NCI-H446 (cell line): ENCODE data around the gene KDM3B.
"Not testable (repeated sequence)": the region's sequence is repeated elsewhere in the genome, so short reads cannot be mapped to it uniquely, and the experiment has no call there.

Experiments used
- DNase-seq, 2 experiments: peaks; one replicate each; lab custom pipeline; 2025; lab: John Stamatoyannopoulos, UW

KDM3B gene, protein sequence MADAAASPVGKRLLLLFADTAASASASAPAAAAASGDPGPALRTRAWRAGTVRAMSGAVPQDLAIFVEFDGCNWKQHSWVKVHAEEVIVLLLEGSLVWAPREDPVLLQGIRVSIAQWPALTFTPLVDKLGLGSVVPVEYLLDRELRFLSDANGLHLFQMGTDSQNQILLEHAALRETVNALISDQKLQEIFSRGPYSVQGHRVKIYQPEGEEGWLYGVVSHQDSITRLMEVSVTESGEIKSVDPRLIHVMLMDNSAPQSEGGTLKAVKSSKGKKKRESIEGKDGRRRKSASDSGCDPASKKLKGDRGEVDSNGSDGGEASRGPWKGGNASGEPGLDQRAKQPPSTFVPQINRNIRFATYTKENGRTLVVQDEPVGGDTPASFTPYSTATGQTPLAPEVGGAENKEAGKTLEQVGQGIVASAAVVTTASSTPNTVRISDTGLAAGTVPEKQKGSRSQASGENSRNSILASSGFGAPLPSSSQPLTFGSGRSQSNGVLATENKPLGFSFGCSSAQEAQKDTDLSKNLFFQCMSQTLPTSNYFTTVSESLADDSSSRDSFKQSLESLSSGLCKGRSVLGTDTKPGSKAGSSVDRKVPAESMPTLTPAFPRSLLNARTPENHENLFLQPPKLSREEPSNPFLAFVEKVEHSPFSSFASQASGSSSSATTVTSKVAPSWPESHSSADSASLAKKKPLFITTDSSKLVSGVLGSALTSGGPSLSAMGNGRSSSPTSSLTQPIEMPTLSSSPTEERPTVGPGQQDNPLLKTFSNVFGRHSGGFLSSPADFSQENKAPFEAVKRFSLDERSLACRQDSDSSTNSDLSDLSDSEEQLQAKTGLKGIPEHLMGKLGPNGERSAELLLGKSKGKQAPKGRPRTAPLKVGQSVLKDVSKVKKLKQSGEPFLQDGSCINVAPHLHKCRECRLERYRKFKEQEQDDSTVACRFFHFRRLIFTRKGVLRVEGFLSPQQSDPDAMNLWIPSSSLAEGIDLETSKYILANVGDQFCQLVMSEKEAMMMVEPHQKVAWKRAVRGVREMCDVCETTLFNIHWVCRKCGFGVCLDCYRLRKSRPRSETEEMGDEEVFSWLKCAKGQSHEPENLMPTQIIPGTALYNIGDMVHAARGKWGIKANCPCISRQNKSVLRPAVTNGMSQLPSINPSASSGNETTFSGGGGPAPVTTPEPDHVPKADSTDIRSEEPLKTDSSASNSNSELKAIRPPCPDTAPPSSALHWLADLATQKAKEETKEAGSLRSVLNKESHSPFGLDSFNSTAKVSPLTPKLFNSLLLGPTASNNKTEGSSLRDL (N-terminal part only)

DNA sequence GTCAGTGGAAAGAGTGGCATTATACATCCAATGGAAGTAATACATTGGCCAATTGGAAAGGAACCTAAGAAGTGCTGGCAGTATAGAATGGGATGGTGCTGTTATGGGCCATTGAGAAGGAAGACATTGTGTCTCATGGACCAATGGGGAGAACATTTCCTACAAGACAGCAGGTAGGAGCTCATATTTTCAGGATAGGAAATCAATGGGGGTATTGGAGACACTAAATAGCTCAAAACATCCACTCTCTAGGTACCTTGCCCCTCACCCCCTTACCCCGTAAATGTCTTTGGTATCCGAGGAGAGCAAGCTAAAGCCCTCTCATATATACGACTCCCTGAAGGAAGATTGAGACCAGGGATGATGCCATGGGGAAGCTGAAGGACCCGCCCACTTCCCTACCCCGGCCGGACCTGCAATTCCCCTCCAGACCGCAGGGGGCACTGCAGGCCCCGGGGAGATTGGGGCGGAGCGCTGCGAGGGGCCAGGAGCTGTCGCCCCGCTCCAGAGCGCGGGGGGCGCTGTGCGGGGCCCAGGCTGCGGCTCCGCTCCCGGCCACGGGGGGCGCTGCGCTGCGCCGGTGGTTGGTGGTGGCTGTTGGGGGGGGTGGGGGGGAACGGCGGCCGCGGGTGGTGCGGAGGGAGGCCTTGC is at the start of gene KDM3B:
Gene KDM3B (plus strand): TSS at position 615 of the 651 bp plus-strand sequence. CDS start 111 bp downstream, outside the sequence.
- peak; percentile 59 to 82 for DNase-seq

DNA sequence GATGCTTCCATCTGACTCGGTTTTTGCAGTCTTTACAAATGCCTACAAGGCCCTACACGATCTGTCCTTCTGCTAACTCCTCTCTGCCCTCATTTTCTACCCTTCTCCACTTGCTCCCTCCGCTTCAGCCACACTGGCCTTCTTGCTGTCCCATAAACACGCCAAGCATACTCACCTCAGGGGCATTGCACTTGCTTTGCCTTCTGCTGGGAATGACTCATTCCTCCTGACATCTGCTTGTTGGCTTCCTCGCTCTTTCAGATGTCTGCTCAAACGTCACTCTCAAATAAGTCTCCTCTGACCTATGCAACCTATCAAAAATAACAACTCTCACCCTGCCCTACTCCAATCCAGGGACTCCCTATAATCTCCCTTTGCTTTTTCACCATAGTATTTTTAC is 49.1 kb upstream of the KDM3B start:
- peak in 1 of 2 experiments; percentile 47 for DNase-seq

DNA sequence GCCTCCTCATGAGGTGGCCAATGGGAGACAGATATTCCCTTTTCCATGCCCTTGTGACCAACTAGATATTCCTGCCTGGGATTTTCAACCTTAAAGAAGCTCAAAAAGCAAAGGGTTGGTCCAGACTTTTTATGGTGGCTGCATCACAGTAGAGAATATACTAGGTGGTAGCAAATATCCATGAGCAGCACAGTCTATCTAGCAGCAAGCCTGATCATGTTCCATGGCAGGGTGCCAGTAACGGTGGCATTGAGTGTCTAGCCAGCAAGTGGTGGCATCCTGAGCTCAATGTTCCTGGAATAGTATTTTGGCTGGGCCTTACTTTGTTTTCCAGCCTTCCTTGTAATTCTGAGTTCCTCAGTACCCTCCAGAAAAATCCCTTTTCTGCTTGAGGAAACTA is 46.7 kb upstream of the KDM3B start:
- DNase-seq, result peak; percentile 32 to 57

DNA sequence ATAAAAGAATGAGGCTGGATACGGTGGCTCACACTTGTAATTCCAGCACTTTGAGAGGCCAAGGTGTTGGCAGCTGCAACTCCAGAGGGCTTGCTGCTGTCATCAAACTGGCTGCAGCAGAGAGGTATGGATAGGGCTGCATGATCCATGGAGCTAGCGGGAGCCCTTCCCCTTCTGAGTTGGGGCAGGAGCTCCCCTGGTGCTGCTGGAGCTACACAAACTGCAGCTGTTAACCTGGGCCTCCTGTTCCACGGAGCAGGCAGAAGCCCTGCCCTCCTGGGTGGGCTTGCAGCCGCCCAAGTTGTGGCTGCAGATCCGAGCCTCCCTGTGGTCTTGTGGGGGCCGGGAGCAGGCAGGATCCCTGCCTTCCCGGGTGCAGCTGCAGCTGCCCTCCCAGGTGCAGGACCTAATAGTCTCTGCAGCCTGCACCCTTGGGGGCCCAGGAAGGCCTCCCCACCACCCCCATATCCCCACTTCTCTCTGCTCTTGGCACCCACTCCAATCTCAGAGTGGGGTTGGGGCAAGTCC is 36.7 kb upstream of the KDM3B start:
- DNase-seq, result no peak

DNA sequence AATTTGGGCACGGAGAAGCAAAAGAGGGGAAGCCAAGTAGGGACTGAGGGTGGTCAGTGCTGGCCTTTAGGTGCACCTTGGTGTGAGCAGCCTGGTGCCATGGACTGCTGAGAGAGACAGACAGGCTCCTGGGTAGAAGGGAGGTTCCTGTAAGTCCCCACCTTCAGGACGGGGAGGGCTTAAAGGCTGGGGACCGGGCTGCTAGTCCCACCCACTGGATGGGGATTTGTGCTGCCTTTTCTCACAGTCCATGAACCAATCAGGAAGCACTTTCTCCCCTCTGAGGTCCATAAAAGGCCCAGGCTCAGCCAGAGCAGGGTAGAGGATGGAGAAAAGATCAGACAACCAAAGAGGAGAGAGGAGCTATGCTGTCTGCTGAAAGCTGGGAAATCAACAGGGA is 36.1 kb upstream of the KDM3B start:
- no peak for DNase-seq

DNA sequence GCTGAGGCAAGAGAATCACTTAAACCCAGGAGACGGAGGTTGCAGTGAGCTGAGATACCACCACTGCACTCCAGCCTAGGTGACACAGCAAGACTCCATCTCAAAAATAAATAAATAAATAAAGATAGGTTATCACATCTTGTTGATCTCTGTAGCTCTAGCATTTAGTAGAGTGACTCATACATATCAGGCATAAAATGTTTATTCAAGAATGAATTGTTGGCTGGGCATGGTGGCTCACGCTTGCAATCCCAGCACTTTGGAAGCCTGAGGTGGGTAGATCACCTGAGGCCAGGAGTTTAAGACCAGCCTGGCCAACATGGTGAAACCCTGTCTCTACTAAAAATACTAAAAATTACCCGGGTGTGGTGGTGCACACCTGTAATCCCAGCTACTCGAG is 34.3 kb upstream of the KDM3B start:
- DNase-seq, result not testable (repeated sequence)

DNA sequence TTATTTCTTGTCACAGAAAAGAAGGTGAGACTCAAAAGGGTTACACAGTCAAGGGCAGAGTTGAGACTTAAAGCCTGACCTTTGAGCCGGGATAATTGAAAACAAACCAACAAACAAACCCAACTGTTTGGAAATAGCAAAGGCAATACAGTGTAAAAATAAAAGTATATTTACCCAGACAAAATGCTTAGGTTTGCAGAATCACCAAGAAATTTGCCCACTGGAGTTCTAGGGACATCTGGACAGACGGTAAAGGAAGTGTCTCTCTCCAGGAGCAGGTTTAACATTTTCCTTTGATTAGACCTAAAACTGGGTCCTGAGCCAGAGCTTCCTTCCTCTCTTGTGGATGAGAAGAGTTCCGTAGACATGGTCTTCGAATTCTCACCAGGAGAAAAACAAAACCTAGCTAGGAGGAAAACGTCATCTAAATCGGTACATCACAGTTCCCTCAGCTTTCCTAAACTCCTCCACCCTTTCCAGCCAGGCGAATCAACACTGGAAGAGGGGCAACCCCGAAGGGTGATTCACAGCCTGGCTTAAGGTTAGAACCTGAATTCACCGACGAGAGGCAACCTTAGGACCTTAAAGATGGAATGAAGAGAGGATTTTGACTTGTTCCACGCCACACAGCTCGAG is 21.6 kb upstream of the KDM3B start:
- no peak for DNase-seq

DNA sequence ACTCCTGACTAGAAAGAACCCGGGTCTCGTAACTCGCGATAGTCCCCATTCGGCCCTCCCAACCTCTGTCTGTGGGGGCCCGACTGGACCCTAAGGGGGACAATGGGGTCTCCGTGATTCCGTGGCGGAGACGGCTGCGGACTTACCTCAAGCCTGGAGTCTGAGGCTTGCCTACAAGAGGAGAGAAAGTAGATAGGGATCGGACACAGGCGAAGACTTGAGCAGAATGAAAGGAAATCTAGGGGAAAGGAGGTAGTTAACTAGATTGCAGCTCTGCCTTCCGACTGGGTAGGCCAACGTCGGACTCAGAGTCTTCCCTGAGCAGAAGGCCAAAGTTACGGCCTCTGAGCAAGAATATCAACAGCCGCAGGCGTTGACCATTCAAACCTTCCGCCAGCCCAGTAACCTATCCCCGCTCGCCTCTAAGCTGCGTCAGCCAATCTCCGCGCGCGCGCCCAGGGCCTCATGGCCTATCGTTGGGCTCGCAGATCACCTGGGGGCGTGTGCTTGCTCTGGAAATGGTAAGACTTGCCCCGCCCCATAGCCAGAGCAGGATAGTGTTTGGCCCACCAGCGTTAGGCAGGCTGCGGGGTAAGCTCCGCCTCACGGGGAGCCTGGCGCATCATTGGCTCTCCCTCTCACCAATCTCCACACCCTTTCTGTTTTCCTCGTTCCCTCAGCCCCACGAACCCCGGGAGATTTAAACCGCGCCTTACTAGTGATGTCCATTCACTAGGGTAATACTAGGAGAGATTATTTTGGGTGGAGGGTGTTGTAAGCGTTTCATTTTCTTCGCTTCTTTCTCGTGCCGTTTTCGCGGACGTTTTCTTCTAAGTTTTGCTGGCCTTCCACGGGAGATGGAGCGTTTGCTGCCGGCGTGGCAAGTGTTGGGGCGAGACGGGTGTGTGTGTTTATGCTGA is 20.8 kb upstream of the KDM3B start, which contains the start of gene CDC25C:
Gene CDC25C (minus strand): TSS at position 356 of the 920 bp plus-strand sequence. CDS start 624 bp downstream, outside the sequence.
- DNase-seq, result peak; percentile 96 to 98

DNA sequence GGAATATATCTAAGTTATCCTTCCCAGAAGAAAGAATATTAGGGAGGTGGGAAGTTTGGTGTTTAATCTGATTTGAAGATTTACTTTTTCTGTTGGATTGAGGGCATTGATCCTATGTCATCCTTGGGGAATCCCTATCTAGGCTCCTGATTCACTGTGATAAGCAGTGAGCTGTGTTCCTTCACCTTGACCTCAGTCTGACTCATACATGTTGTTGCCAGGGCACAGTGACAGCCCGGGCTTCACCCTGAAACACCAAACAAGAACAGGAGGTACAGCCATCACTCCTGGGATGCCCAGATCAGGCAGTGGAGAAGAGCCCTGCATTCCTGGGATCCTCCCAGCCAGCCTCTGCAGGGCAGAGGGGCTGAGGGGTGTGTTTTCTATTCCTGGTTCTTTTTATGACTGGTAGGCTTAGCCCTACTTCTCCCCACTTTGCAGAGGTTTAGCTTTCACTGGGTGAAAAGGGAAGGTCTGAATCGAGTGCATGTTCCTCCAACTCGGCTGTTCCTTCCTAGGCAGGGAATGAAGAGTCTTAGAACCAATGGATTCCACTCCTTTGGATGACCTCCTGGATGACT is 17.5 kb upstream of the KDM3B start:
- DNase-seq, result no peak

DNA sequence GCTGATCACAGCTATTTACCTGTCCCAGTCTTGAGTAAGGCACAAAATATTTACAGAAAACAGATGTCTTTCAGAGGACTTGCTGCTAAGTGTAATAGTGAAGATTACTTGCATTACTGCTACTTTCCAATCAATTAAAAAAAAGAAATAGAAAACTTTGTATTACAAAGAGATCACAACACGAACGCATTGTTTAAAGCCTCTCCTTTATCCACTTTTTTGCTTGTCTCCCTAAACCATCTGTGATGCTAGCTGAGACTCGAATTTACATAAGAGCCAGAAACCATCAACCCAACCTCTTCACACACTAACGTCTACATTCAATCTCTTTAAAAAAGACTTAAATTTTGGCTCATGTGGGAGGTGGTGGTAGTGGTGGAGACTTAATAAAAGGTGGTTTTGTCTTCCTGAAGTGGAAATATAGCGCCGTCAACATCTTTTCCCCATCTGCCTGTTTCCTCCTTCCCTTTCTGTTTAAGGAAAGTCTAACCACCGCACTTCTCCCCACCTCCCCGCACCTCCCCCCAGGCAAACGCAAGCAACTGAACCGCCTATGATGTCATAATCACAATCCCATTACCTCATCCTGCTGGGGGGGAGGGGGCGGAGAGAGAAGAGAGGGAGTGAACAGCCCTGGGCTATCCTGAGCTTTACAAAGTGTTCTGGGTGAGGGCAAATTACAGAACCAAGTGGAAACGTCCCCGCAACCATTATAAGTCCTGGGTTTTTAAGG is 15.4 kb upstream of the KDM3B start:
- peak in 1 of 2 experiments; percentile 85 for DNase-seq

DNA sequence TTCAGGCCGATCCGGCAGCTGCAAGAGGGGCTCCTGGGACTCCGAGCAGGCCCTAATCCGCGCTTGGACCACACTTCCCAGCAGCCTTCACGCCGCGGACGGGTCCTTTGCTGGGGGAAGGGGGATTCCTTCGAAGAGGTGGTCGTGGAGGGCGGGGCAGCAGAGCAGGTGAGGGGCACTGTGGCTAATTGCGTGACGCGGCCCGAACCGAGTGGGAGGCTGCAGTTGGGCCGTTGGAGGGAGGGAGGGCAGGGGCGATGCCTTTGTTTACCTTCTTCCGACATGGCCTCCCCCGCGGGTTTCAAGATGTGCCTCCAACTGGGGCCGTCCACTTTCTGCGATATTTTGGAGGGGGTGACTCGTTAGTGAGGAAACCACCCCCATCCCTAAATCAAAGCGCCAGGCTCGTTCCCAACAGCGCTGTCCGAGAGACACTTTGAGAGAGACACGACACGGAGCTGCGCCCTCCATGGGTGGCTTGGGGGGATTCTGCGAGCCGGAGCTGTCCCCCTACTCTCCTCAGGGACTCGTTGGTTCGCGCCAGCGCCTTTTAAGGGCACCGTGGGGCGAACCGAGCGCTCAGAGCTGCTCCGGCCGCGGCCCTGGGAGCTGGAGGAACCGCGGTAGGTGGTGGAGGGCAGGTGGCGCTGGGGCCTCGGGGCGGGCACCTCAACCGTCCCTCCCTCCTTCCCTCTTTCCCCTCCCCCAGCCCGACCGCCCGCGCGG is 14.6 kb upstream of the KDM3B start, which contains the start of gene FAM53C:
Gene FAM53C (plus strand): TSS at position 582 of the 726 bp plus-strand sequence. CDS start 3,070 bp downstream, outside the sequence.
- peak; percentile 94 to 95 for DNase-seq

DNA sequence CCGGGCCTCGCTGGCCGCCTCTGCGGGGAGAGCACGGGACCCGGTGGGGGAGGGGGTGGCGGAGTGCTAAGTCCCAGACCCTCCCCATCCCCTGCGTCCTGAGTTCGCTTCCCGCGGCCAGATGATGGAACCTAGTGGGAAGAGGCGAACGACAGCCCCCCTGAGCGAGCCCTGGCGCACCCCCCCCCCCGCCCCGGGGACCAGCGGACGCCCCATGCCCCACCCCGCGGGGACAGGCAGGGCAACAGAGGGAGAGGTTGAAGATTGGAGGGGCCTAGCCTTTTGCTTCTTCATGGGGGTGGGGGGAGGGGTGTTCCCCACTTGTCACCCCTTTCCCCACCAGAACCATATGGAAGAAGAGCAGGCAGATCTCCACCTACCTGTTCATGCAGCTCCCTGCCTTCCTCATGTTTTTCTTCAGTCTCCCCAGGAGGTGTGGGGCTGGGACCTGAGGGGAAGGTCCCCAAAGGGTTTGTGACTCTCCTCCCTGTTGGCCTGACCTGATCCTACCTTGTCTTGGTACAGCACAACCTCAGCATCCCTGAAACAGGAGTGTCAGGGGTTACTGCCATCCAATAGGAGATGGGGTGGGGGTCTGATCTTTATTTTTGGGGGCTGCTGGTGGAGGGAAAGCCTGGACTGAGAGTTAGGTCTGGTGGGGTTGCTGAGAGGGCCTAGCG is 13.9 kb upstream of the KDM3B start:
- no peak for DNase-seq

DNA sequence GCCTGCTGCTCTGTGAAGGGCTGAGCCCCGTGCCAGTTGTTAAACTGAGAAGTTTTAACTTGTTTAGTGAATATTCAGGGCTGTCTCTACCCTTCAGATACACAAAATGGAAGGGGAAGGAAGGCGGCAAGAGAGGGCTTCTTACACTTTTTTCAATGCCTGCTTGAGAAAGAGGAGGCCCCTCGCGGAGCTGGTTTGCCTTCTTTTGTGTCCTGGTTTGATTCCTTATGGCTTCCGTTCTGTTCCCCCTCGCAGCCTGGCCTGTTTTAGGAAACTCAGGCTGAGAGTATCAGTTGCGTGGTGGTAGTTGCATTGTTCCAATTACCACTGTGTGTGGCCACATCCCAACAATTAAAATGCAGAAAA is 13.4 kb upstream of the KDM3B start:
- no peak for DNase-seq

DNA sequence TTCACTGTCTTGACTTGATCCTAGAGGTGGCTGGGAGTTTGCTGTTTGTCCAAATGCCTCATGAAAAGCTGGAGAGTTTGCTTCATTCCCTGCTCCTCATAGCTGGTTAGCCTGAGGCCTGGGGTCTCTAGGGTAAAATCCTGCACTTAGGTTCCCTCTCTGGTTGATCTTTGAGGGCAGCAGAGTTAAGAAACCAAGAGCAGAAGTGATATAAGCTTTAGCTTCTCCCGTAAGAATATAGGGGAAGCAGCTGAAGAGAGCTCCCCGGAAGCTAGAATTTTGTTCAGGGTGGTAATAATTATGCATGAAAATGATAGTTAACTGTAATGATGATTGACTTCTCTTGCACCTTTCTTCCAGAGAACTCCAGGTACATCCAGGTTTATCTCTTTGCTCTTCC is 13.0 kb upstream of the KDM3B start:
- no peak for DNase-seq

DNA sequence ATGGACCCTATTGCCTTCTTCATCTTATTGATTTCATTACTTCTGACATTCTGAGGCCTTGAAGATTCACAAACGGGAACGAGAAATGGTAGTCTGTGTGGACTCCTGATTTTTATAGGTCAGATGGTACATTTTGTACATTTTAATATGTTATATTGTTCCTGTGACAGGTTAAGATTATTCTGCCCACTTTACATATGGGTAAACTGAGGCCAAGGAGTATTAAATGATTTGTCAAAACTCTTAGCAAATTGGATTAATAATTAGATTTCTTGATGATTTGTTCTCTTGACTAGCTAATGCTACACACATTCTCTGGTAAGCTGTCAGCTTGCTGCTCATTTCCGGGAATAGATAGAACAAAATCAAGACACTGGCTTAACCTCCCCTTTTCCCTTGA is 12.5 kb upstream of the KDM3B start:
- no peak for DNase-seq

DNA sequence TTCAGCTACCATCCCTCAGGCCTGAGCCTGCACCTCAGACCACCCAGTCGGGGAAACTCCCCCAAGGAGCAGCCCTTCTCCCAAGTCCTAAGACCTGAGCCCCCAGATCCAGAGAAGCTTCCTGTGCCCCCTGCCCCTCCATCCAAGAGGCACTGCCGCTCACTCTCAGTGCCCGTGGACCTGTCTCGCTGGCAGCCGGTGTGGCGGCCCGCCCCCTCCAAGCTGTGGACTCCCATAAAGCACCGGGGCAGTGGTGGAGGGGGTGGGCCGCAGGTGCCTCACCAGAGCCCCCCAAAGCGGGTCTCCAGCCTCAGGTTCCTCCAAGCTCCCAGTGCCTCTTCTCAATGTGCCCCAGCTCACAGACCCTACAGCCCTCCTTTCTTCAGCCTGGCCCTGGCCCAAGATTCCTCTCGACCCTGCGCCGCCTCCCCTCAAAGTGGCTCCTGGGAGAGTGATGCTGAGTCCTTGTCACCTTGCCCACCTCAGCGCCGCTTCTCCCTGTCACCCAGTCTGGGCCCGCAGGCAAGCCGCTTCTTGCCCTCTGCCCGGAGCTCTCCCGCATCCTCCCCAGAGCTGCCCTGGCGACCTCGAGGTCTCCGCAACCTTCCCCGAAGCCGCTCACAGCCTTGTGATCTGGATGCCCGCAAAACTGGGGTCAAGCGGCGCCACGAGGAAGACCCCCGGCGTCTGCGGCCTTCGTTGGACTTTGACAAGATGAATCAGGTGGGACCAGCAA is 7.4 kb upstream of the KDM3B start:
- DNase-seq, result no peak
